Measurements from ENCODE around the gene RGS10. TPM values are rescaled to one million over a fixed set of nuclear protein-coding genes. Genes with fewer than 3 reads are reported as not detected.
"Not testable (repeated sequence)": the region's sequence is repeated elsewhere in the genome, so short reads cannot be mapped to it uniquely, and the experiment has no call there.

RGS10 gene
- total and polyA plus RNA-seq, 2 of the 8 experiments (the other 6 are each of a cell fraction or from before 2014, with no cell fraction given): 5.5 to 13.1 TPM

GRCh38 chr10:119559511-119559910 lies 17.0 kb upstream of the RGS10 start:
- H2BK20ac ChIP-seq (ENCODE audit: low read length); H3K27me3 ChIP-seq (replicated peaks in 1 of 4; ENCODE audit: control insufficient read depth in 3 of 4, extremely low read depth in 1 of 4, insufficient read depth in 3 of 4, low read length in 3 of 4); H2BK15ac ChIP-seq (ENCODE audit: low read length); H2BK12ac ChIP-seq (ENCODE audit: low read depth, low read length); H2BK5ac ChIP-seq (ENCODE audit: low read depth, low read length); DNase-seq (ENCODE audit: low read depth in 1 of 2, low spot score in 2 of 2); H3K23me2 ChIP-seq (ENCODE audit: low read depth, low read length); H3K4me1 ChIP-seq (replicated peaks in 1 of 4; ENCODE audit: control insufficient read depth in 3 of 4, insufficient read depth in 4 of 4, low read length in 3 of 4); H3K4me2 ChIP-seq (ENCODE audit: insufficient read depth in 1 of 2, low read depth in 2 of 2, low read length in 2 of 2); H3K36me3 ChIP-seq (ENCODE audit: control insufficient read depth in 2 of 4, insufficient read depth in 4 of 4, low read length in 3 of 4); H3K79me2 ChIP-seq (ENCODE audit: control insufficient read depth in 1 of 2, insufficient read depth in 2 of 2, low read length in 2 of 2); H3K4me3 ChIP-seq (ENCODE audit: extremely low read depth in 1 of 4, insufficient read depth in 2 of 4, low read depth in 3 of 4, low read length in 4 of 4); CTCF ChIA-PET (ENCODE audit: partially characterized antibody); H2BK120ac ChIP-seq (replicated peaks; ENCODE audit: low read depth, low read length); H3K79me1 ChIP-seq (ENCODE audit: low read depth, low read length); H3K23ac ChIP-seq (ENCODE audit: insufficient read length); H3K9me3 ChIP-seq (ENCODE audit: insufficient read depth in 2 of 2, low read depth in 1 of 2, low read length in 1 of 2); H4K5ac ChIP-seq (ENCODE audit: insufficient read length, low read depth, low read length); H2AK5ac ChIP-seq (ENCODE audit: low read depth, low read length); POLR2A ChIA-PET (ENCODE audit: partially characterized antibody); H3K56ac ChIP-seq (replicated peaks; ENCODE audit: insufficient read length, low read depth, low read length); H3K18ac ChIP-seq (ENCODE audit: extremely low read depth, low read length); FAIRE-seq; H2AFZ ChIP-seq (ENCODE audit: low read length); H3K4ac ChIP-seq (replicated peaks; ENCODE audit: insufficient read length, low read depth, low read length); H4K20me1 ChIP-seq (replicated peaks in 1 of 2; ENCODE audit: control insufficient read depth in 1 of 2, insufficient read depth in 2 of 2, low read length in 2 of 2); H4K8ac ChIP-seq (ENCODE audit: extremely low read depth, insufficient read depth, low read length); H4K91ac ChIP-seq (replicated peaks; ENCODE audit: insufficient read length, low read length); H3K9ac ChIP-seq (replicated peaks in 1 of 4; ENCODE audit: extremely low read depth in 1 of 4, low read depth in 3 of 4, low read length in 3 of 4); H3K14ac ChIP-seq (ENCODE audit: insufficient read length); H3K27ac ChIP-seq (ENCODE audit: low read depth, low read length): not testable (repeated sequence)
- WGBS, 2 experiments (ENCODE audit: extremely low coverage in 1 of 2, insufficient coverage in 1 of 2, insufficient read length in 1 of 2, insufficient replicate concordance in 2 of 2, low coverage in 1 of 2, low lambda C conversion rate in 2 of 2, missing lambda C conversion rate in 1 of 2): 94% methylated on average over 12 of the region's 33 CpGs; no CpG with 5 or more reads in 1 of the 2 experiments

DNA sequence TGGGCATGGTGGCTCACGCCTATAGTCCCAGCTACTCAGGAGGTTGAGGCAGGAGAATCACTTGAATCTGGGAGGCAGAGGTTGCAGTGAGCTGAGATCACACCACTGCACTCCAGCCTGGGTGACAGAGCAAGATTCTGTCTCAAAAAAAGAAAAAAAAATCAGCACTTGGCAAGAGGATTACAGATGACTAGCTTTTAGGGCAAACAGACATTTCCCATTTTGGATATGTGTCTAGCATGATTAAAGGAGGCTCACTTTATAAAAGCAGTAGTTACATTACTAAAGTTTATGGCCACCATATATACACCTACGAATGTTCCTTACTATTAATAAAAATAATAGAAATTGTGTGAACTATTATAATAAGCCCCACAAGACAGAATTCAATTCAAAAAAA lies 13.6 kb upstream of the RGS10 start:
- POLR2A ChIA-PET (ENCODE audit: partially characterized antibody): not testable (repeated sequence)
- CTCF ChIA-PET (ENCODE audit: partially characterized antibody): interaction anchor here (0.9 to 1.6 kb wide), 3 partner anchors 30 to 335 kb away, joined by 3 to 4 read pairs (median 4); no protein-coding TSS in a partner anchor

More for the DNA sequence above, 13.6 kb upstream of the RGS10 start:
- not testable (repeated sequence) for H2AFZ ChIP-seq (ENCODE audit: low read length); H3K4me1 ChIP-seq (replicated peaks in 1 of 4; ENCODE audit: control insufficient read depth in 3 of 4, insufficient read depth in 4 of 4, low read length in 3 of 4); H3K79me2 ChIP-seq (ENCODE audit: control insufficient read depth in 1 of 2, insufficient read depth in 2 of 2, low read length in 2 of 2); H2BK120ac ChIP-seq (replicated peaks; ENCODE audit: low read depth, low read length); H2BK20ac ChIP-seq (ENCODE audit: low read length); H3K4ac ChIP-seq (replicated peaks; ENCODE audit: insufficient read length, low read depth, low read length); H3K23ac ChIP-seq (ENCODE audit: insufficient read length); H4K5ac ChIP-seq (ENCODE audit: insufficient read length, low read depth, low read length); H2AK5ac ChIP-seq (ENCODE audit: low read depth, low read length); H2BK15ac ChIP-seq (ENCODE audit: low read length); H4K91ac ChIP-seq (replicated peaks; ENCODE audit: insufficient read length, low read length); H4K20me1 ChIP-seq (replicated peaks in 1 of 2; ENCODE audit: control insufficient read depth in 1 of 2, insufficient read depth in 2 of 2, low read length in 2 of 2); FAIRE-seq; H3K18ac ChIP-seq (ENCODE audit: extremely low read depth, low read length); H3K14ac ChIP-seq (ENCODE audit: insufficient read length); H3K23me2 ChIP-seq (ENCODE audit: low read depth, low read length); H2BK5ac ChIP-seq (ENCODE audit: low read depth, low read length); H4K8ac ChIP-seq (ENCODE audit: extremely low read depth, insufficient read depth, low read length); DNase-seq (ENCODE audit: low read depth in 1 of 2, low spot score in 2 of 2); H3K27me3 ChIP-seq (replicated peaks in 1 of 4; ENCODE audit: control insufficient read depth in 3 of 4, extremely low read depth in 1 of 4, insufficient read depth in 3 of 4, low read length in 3 of 4); H2BK12ac ChIP-seq (ENCODE audit: low read depth, low read length); H3K79me1 ChIP-seq (ENCODE audit: low read depth, low read length); H3K9ac ChIP-seq (replicated peaks in 1 of 4; ENCODE audit: extremely low read depth in 1 of 4, low read depth in 3 of 4, low read length in 3 of 4); H3K27ac ChIP-seq (ENCODE audit: low read depth, low read length); H3K9me3 ChIP-seq (ENCODE audit: insufficient read depth in 2 of 2, low read depth in 1 of 2, low read length in 1 of 2); H3K36me3 ChIP-seq (ENCODE audit: control insufficient read depth in 2 of 4, insufficient read depth in 4 of 4, low read length in 3 of 4); H3K4me2 ChIP-seq (ENCODE audit: insufficient read depth in 1 of 2, low read depth in 2 of 2, low read length in 2 of 2); H3K4me3 ChIP-seq (ENCODE audit: extremely low read depth in 1 of 4, insufficient read depth in 2 of 4, low read depth in 3 of 4, low read length in 4 of 4); H3K56ac ChIP-seq (replicated peaks; ENCODE audit: insufficient read length, low read depth, low read length)
- WGBS, 2 experiments (ENCODE audit: extremely low coverage in 1 of 2, insufficient coverage in 1 of 2, insufficient read length in 1 of 2, insufficient replicate concordance in 2 of 2, low coverage in 1 of 2, low lambda C conversion rate in 2 of 2, missing lambda C conversion rate in 1 of 2): 93% methylated on average over 2 of the region's 2 CpGs; no CpG with 5 or more reads in 1 of the 2 experiments

Data from H1 (cell line).